Measurements from ENCODE around the gene FSTL4. TPM values are rescaled to one million over a fixed set of nuclear protein-coding genes. Genes with fewer than 3 reads are reported as not detected.

The FSTL4 gene
- total and polyA plus RNA-seq, 4 donors, result 0.08 to 1.4 (median 0.31) TPM

DNA sequence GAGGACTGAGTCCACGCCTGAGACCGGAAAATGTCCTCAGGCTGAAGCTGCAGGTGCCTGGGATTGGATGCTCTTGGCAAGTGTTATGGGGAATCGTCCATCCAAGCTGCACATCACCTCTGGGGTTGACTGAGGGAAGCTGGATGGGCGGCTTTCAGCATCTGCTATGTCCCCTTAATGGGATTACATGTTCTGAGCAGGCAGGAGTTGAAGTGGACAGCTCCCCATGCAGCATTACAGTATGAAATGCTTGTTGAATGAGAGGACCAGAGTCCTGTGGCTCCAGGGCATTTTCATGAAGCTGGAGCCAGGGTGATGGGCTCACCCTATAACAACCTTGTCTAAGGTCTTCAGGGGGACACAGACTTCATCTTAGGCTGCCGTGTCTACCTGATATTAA, 289.6 kb downstream of the FSTL4 start:
- no peak for ATAC-seq (ENCODE audit: insufficient read depth, low FRiP score)
- Histone ChIP-seq H3K4me1 (ENCODE audit: control insufficient read depth in 5 of 5, insufficient read depth in 5 of 5, low read length in 5 of 5) (peaks cover 0 to 3% (median 0%) of the 10 kb centered on the region in 5 donors), H3K9ac (ENCODE audit: insufficient read depth in 1 of 2, low read length in 2 of 2) (no peak overlapping the region), H3K36me3 (ENCODE audit: control insufficient read depth in 4 of 4, insufficient read depth in 4 of 4, low read length in 4 of 4) (no peaks in the 10 kb centered on the region), H3K27ac (ENCODE audit: low read depth in 1 of 2, low read length in 1 of 2) (no peak overlapping the region), H3K4me3 (no peak overlapping the region), H3K9me3 (ENCODE audit: control insufficient read depth in 4 of 4, insufficient read depth in 3 of 4, low read length in 3 of 4) (no peaks in the 10 kb centered on the region), H3K27me3 (ENCODE audit: control insufficient read depth in 3 of 3, insufficient read depth in 3 of 3, low read length in 2 of 3) (no peaks in the 10 kb centered on the region)
- 87 to 93% methylated on average over 5 of the region's 5 CpGs for WGBS, 2 donors
- TF ChIP-seq, protein P1, sequence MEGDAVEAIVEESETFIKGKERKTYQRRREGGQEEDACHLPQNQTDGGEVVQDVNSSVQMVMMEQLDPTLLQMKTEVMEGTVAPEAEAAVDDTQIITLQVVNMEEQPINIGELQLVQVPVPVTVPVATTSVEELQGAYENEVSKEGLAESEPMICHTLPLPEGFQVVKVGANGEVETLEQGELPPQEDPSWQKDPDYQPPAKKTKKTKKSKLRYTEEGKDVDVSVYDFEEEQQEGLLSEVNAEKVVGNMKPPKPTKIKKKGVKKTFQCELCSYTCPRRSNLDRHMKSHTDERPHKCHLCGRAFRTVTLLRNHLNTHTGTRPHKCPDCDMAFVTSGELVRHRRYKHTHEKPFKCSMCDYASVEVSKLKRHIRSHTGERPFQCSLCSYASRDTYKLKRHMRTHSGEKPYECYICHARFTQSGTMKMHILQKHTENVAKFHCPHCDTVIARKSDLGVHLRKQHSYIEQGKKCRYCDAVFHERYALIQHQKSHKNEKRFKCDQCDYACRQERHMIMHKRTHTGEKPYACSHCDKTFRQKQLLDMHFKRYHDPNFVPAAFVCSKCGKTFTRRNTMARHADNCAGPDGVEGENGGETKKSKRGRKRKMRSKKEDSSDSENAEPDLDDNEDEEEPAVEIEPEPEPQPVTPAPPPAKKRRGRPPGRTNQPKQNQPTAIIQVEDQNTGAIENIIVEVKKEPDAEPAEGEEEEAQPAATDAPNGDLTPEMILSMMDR (IDR thresholded peaks at IDR 0.05; ENCODE audit: control extremely low read depth, extremely low read depth), result no peak
- DNase-seq, result no peak

GRCh38 chr5:133321833-133322420, 290.4 kb downstream of the FSTL4 start:
- Histone ChIP-seq H3K27me3 (ENCODE audit: control insufficient read depth in 3 of 3, insufficient read depth in 3 of 3, low read length in 2 of 3) (no peaks in the 10 kb centered on the region), H3K4me1 (ENCODE audit: control insufficient read depth in 5 of 5, insufficient read depth in 5 of 5, low read length in 5 of 5) (peaks cover 0 to 3% (median 0%) of the 10 kb centered on the region in 5 donors), H3K9me3 (ENCODE audit: control insufficient read depth in 4 of 4, insufficient read depth in 3 of 4, low read length in 3 of 4) (no peaks in the 10 kb centered on the region), H3K36me3 (ENCODE audit: control insufficient read depth in 4 of 4, insufficient read depth in 4 of 4, low read length in 4 of 4) (no peaks in the 10 kb centered on the region), H3K9ac (ENCODE audit: insufficient read depth in 1 of 2, low read length in 2 of 2) (no peak overlapping the region), H3K27ac (ENCODE audit: low read depth in 1 of 2, low read length in 1 of 2) (no peak overlapping the region), H3K4me3 (no peak overlapping the region)
- ATAC-seq (ENCODE audit: insufficient read depth, low FRiP score), result no peak
- no peak for DNase-seq
- WGBS, 2 donors, result 60 to 66% methylated on average over 6 of the region's 6 CpGs
- TF ChIP-seq, protein P1 (IDR thresholded peaks at IDR 0.05; ENCODE audit: control extremely low read depth, extremely low read depth), result no peak

GRCh38 chr5:133321286-133321832, 291.0 kb downstream of the FSTL4 start:
- TF ChIP-seq, protein P1 (IDR thresholded peaks at IDR 0.05; ENCODE audit: control extremely low read depth, extremely low read depth), result no peak
- Histone ChIP-seq H3K27me3 (ENCODE audit: control insufficient read depth in 3 of 3, insufficient read depth in 3 of 3, low read length in 2 of 3) (no peaks in the 10 kb centered on the region), H3K9me3 (ENCODE audit: control insufficient read depth in 4 of 4, insufficient read depth in 3 of 4, low read length in 3 of 4) (no peaks in the 10 kb centered on the region), H3K27ac (ENCODE audit: low read depth in 1 of 2, low read length in 1 of 2) (no peak overlapping the region), H3K36me3 (ENCODE audit: control insufficient read depth in 4 of 4, insufficient read depth in 4 of 4, low read length in 4 of 4) (no peaks in the 10 kb centered on the region), H3K4me1 (ENCODE audit: control insufficient read depth in 5 of 5, insufficient read depth in 5 of 5, low read length in 5 of 5) (peaks cover 0 to 3% (median 0%) of the 10 kb centered on the region in 5 donors), H3K9ac (ENCODE audit: insufficient read depth in 1 of 2, low read length in 2 of 2) (no peak overlapping the region), H3K4me3 (no peak overlapping the region)
- DNase-seq (no peak), ATAC-seq (ENCODE audit: insufficient read depth, low FRiP score) (no peak)
- 92 to 95% methylated on average over 13 of the region's 13 CpGs for WGBS, 2 donors
